ENCODE data around the gene ACOX3.
"Not testable (repeated sequence)": the region's sequence is repeated elsewhere in the genome, so short reads cannot be mapped to it uniquely, and the experiment has no call there.

The ACOX3 gene

GRCh38 chr4:8440492-8441311 is at the start of gene ACOX3, which contains the start of gene TRMT44:
TSS of gene ACOX3 (minus strand) at chr4:8440723. CDS start at chr4:8416521, 24,202 bp downstream.
TSS of gene TRMT44 (plus strand) at chr4:8440777. CDS start at chr4:8440823, 46 bp downstream.
- peak; percentile 57 for DNase-seq

GRCh38 chr4:8488791-8489369 is 48.4 kb upstream of the ACOX3 start:
- DNase-seq, result no peak

GRCh38 chr4:8486643-8487042 is 46.1 kb upstream of the ACOX3 start:
- not testable (repeated sequence) for DNase-seq

GRCh38 chr4:8480221-8480620 is 39.7 kb upstream of the ACOX3 start:
- no peak for DNase-seq

GRCh38 chr4:8478801-8479744 is 38.5 kb upstream of the ACOX3 start:
- DNase-seq, result no peak

GRCh38 chr4:8478371-8478770 is 37.8 kb upstream of the ACOX3 start:
- DNase-seq, result no peak

GRCh38 chr4:8477676-8478075 is 37.2 kb upstream of the ACOX3 start:
- no peak for DNase-seq

- DNase-seq, result no peak
Observed at GRCh38 chr4:8477095-8477635, 36.6 kb upstream of the ACOX3 start.

- DNase-seq, result no peak
Observed at GRCh38 chr4:8475751-8476575, 35.4 kb upstream of the ACOX3 start.

GRCh38 chr4:8474856-8475255 is 34.3 kb upstream of the ACOX3 start:
- no peak for DNase-seq

- DNase-seq, result no peak
Observed at GRCh38 chr4:8473920-8474590, 33.5 kb upstream of the ACOX3 start.

GRCh38 chr4:8473198-8473919 is 32.8 kb upstream of the ACOX3 start:
- no peak for DNase-seq

GRCh38 chr4:8472689-8473197 is 32.2 kb upstream of the ACOX3 start:
- no peak for DNase-seq

- DNase-seq, result no peak
Observed at GRCh38 chr4:8472158-8472688, 31.7 kb upstream of the ACOX3 start.

GRCh38 chr4:8471211-8471875 is 30.8 kb upstream of the ACOX3 start:
- no peak for DNase-seq

- no peak for DNase-seq
Observed at GRCh38 chr4:8470451-8471024, 30.0 kb upstream of the ACOX3 start.

- DNase-seq, result no peak
Observed at GRCh38 chr4:8469550-8469949, 29.0 kb upstream of the ACOX3 start.

- no peak for DNase-seq
Observed at GRCh38 chr4:8468746-8469535, 28.4 kb upstream of the ACOX3 start.
